ENCODE data around the gene OR5B21. TPM values are rescaled to one million over a fixed set of nuclear protein-coding genes. Genes with fewer than 3 reads are reported as not detected.

The OR5B21 gene
- total and polyA plus RNA-seq, 3 experiments from 2014 or later = 0.42 to 0.55 TPM; not detected in 1

DNA sequence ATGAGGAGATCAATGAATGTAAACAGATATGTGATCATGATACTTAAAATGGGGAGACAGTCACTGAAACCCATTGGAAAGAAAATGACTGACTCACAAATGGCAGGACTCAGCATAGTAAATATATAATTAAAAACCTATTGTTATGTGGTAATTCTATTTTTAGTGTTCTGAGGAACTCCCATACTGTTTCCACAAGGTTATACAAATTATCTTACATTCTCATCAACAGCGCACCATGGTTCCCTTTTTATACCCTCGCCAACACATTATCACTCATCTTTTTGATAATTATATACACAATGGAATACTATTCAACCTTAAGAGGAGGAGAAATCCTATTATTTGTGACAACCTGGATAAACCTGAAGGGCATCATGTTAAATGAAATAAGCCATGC lies 17.1 kb downstream of the OR5B21 start:
- POLR2A ChIA-PET = no interaction called here
- Histone ChIP-seq H3K27ac (ENCODE audit: low read depth, low read length) (no peak overlapping the region), H3K27me3 (ENCODE audit: insufficient read depth, low read length, poor library complexity, severe bottlenecking) (no peaks in the 10 kb centered on the region), H3K4me3 (ENCODE audit: low read length) (no peak overlapping the region), H3K9me3 (ENCODE audit: low read length) (no peaks in the 10 kb centered on the region), H3K4me1 (ENCODE audit: insufficient read depth, low read length) (no peaks in the 10 kb centered on the region), H3K36me3 (ENCODE audit: insufficient read depth, low read length) (no peaks in the 10 kb centered on the region)
- Mint-ChIP-seq H3K4me3 (no peak overlapping the region), H3K9me3 (no peaks in the 10 kb centered on the region), H3K4me1 (peaks cover 0 to 7% (median 0%) of the 10 kb centered on the region in 3 donors), H3K27ac (no peak overlapping the region), H3K36me3 (peaks cover 0 to 1% (median 0%) of the 10 kb centered on the region in 3 donors), H3K27me3 (no peaks in the 10 kb centered on the region)
- CTCF ChIA-PET = no interaction called here
- DNase-seq = no peak

DNA sequence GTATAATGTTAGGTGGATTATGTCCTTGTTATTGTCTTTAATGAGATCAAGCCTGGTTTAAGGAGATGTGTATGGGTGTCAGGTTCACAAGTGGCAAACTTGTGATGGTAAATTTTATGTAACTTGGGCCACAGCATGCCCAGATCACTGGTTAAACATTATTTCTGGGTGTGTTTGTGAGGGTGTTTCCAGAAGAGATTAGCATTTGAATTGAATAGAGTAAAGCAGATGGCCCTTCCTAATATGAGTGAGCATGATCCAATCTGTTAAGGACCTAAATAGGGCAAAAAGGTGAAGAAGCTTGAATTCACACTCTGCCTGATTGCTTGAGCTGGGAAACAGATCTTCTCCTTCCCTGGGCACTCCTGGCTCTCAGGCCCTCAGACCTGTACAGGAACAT lies 20.7 kb downstream of the OR5B21 start:
- Histone ChIP-seq H3K9me3 (ENCODE audit: low read length) (no peaks in the 10 kb centered on the region), H3K27ac (ENCODE audit: low read depth, low read length) (no peak overlapping the region), H3K4me3 (ENCODE audit: low read length) (no peak overlapping the region), H3K4me1 (ENCODE audit: insufficient read depth, low read length) (no peaks in the 10 kb centered on the region), H3K36me3 (ENCODE audit: insufficient read depth, low read length) (no peaks in the 10 kb centered on the region), H3K27me3 (ENCODE audit: insufficient read depth, low read length, poor library complexity, severe bottlenecking) (no peaks in the 10 kb centered on the region)
- ChIA-PET CTCF (no interaction called here), POLR2A (no interaction called here)
- H3K36me3 Mint-ChIP-seq = no peaks in the 10 kb centered on the region
- no peaks in the 10 kb centered on the region for H3K9me3 Mint-ChIP-seq
- H3K27ac Mint-ChIP-seq = peak overlapping the region in 1 of 8 donors; percentile 4
- peaks cover 0 to 5% of the 10 kb centered on the region in 2 donors for H3K27me3 Mint-ChIP-seq
- no peak for DNase-seq
- H3K4me3 Mint-ChIP-seq = no peak overlapping the region
- H3K4me1 Mint-ChIP-seq = no peaks in the 10 kb centered on the region

DNA sequence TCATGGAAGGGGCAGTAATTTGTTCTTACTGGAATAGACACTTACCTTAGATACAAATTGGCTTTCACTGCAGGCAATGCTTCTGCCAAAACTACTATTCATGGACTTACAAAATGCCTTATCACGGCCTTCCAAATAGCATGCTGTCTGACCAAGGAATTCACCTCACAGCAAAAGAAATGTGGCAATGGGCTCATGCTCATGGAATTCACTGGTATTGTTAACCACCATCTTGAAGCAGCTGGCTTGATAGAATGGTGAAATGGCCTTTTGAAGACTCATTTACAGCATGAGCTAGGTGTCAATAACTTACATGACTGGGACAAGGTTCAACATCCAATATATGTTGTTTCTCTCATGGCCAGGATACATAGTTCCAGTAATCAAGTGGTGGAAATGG lies 21.9 kb downstream of the OR5B21 start:
- Mint-ChIP-seq H3K36me3 (no peaks in the 10 kb centered on the region), H3K9me3 (no peaks in the 10 kb centered on the region), H3K4me1 (no peaks in the 10 kb centered on the region), H3K27me3 (peaks cover 0 to 5% of the 10 kb centered on the region in 2 donors), H3K4me3 (no peak overlapping the region), H3K27ac (no peak overlapping the region)
- Histone ChIP-seq H3K4me1 (ENCODE audit: insufficient read depth, low read length) (no peaks in the 10 kb centered on the region), H3K27ac (ENCODE audit: low read depth, low read length) (no peak overlapping the region), H3K9me3 (ENCODE audit: low read length) (no peaks in the 10 kb centered on the region), H3K4me3 (ENCODE audit: low read length) (no peak overlapping the region), H3K27me3 (ENCODE audit: insufficient read depth, low read length, poor library complexity, severe bottlenecking) (no peaks in the 10 kb centered on the region), H3K36me3 (ENCODE audit: insufficient read depth, low read length) (no peaks in the 10 kb centered on the region)
- DNase-seq = no peak
- ChIA-PET CTCF (no interaction called here), POLR2A (no interaction called here)

DNA sequence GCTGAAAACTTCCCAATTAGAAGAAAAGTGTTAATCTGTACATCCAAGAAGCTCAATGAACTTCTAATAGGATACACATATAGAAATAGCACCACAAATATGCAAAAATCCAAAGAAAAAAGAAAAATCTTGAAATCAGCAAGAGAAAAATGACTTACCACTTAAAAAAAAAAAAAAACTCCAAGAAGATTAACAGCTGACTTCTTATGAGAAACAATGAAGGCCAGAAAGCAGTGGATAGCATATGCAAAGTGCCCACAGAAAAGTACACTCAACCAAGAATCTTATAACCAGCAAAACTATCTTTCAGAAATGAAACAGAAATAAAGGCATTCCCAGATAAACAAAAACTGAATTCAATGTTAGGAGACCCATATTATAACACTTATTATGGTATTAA lies 36.0 kb downstream of the OR5B21 start:
- Histone ChIP-seq H3K4me3 (ENCODE audit: low read length) (no peak overlapping the region), H3K4me1 (ENCODE audit: insufficient read depth, low read length) (no peaks in the 10 kb centered on the region), H3K36me3 (ENCODE audit: insufficient read depth, low read length) (no peaks in the 10 kb centered on the region), H3K27me3 (ENCODE audit: insufficient read depth, low read length, poor library complexity, severe bottlenecking) (no peaks in the 10 kb centered on the region), H3K9me3 (ENCODE audit: low read length) (peaks cover 12% of the 10 kb centered on the region), H3K27ac (ENCODE audit: low read depth, low read length) (no peak overlapping the region)
- Mint-ChIP-seq H3K36me3 (peaks cover 0 to 33% (median 2%) of the 10 kb centered on the region in 3 donors), H3K27ac (no peak overlapping the region), H3K4me3 (no peak overlapping the region), H3K27me3 (peaks cover 12 to 20% of the 10 kb centered on the region in 2 donors), H3K4me1 (no peaks in the 10 kb centered on the region), H3K9me3 (peaks cover 26 to 44% (median 40%) of the 10 kb centered on the region in 5 donors)
- CTCF ChIA-PET = no interaction called here
- no peak for DNase-seq
- POLR2A ChIA-PET = no interaction called here

DNA sequence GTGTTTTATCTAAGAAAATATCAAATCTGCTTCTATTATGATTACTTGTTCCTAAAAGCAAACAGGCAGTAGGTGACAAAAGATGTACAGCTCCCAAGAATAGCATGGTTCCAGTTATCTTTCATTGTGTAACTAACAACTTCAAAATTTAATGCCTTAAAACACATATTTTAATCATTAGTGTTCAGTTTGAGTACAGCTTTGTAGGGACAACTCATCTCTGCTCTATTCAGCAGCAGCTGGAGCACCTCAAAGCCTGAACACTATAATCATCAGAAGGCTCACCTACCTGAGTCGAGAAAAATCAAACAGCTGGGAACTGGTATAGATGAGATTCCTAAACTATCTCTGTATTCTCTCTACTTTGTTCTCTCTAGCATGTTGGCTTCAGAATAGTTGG lies 41.6 kb downstream of the OR5B21 start:
- peaks cover 4 to 5% of the 10 kb centered on the region in 2 donors for H3K27me3 Mint-ChIP-seq
- Histone ChIP-seq H3K27me3 (ENCODE audit: insufficient read depth, low read length, poor library complexity, severe bottlenecking) (no peaks in the 10 kb centered on the region), H3K36me3 (ENCODE audit: insufficient read depth, low read length) (no peaks in the 10 kb centered on the region), H3K4me3 (ENCODE audit: low read length) (no peak overlapping the region), H3K27ac (ENCODE audit: low read depth, low read length) (no peak overlapping the region), H3K9me3 (ENCODE audit: low read length) (peaks cover 6% of the 10 kb centered on the region), H3K4me1 (ENCODE audit: insufficient read depth, low read length) (no peaks in the 10 kb centered on the region)
- H3K27ac Mint-ChIP-seq = no peak overlapping the region
- peaks cover 7 to 17% (median 10%) of the 10 kb centered on the region in 5 donors for H3K9me3 Mint-ChIP-seq
- no peaks in the 10 kb centered on the region for H3K4me1 Mint-ChIP-seq
- ChIA-PET POLR2A (no interaction called here), CTCF (no interaction called here)
- peaks cover 0 to 5% (median 0%) of the 10 kb centered on the region in 3 donors for H3K36me3 Mint-ChIP-seq
- no peak overlapping the region for H3K4me3 Mint-ChIP-seq
- no peak for DNase-seq

DNA sequence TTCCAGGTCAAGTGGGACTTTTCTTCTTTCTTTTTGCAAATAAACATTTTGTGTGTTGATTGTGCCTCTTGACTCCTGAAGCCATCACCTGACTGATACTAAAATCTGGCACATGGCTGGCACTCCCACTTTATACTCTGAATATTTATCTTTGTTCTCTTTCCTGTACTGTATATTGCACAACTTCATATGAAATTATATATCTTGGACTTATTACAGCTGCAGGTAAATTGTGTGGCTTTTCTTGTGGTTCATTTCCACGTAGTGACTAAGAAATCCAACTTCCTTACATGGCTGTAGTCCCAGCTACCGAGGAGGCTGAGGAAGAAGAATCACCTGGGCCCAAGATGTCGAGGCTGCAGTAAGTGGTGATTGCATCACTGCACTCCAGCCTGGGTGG lies 42.2 kb downstream of the OR5B21 start:
- POLR2A ChIA-PET = no interaction called here
- Histone ChIP-seq H3K27ac (ENCODE audit: low read depth, low read length) (no peak overlapping the region), H3K27me3 (ENCODE audit: insufficient read depth, low read length, poor library complexity, severe bottlenecking) (no peaks in the 10 kb centered on the region), H3K4me3 (ENCODE audit: low read length) (no peak overlapping the region), H3K4me1 (ENCODE audit: insufficient read depth, low read length) (no peaks in the 10 kb centered on the region), H3K9me3 (ENCODE audit: low read length) (peaks cover 3% of the 10 kb centered on the region), H3K36me3 (ENCODE audit: insufficient read depth, low read length) (no peaks in the 10 kb centered on the region)
- Mint-ChIP-seq H3K4me1 (no peaks in the 10 kb centered on the region), H3K36me3 (peaks cover 0 to 5% (median 0%) of the 10 kb centered on the region in 3 donors), H3K27me3 (peaks cover 4 to 5% of the 10 kb centered on the region in 2 donors), H3K9me3 (peaks cover 6 to 13% (median 8%) of the 10 kb centered on the region in 5 donors), H3K4me3 (no peak overlapping the region), H3K27ac (no peak overlapping the region)
- CTCF ChIA-PET = no interaction called here
- DNase-seq = no peak

Other genes with a start within 250 kb of the OR5B21 start
- not detected for gene OR10W1, start 239.8 kb downstream of the OR5B21 start, total RNA-seq
- not detected for gene OR10W1, start 239.8 kb downstream of the OR5B21 start, polyA plus RNA-seq
- gene OR5B17, start 149.0 kb downstream of the OR5B21 start, total RNA-seq = not detected
- gene OR5B17, start 149.0 kb downstream of the OR5B21 start, polyA plus RNA-seq = not detected
- not detected for gene OR5B3, start 101.2 kb downstream of the OR5B21 start, total RNA-seq
- not detected for gene OR5B3, start 101.2 kb downstream of the OR5B21 start, polyA plus RNA-seq
- not detected for gene OR5B2, start 80.0 kb downstream of the OR5B21 start, total RNA-seq
- not detected for gene OR5B2, start 80.0 kb downstream of the OR5B21 start, polyA plus RNA-seq
- gene OR5B12, start 65.9 kb downstream of the OR5B21 start, total RNA-seq = under 1 TPM in 1 of 2 experiments, not detected in 1; 0.20 TPM
- gene OR5B12, start 65.9 kb downstream of the OR5B21 start, polyA plus RNA-seq = not detected
- 100 to 1,000 TPM; 168 to 175 TPM for gene LPXN, start 67.8 kb upstream of the OR5B21 start, total RNA-seq
- 264 TPM for gene LPXN, start 67.8 kb upstream of the OR5B21 start, polyA plus RNA-seq
- gene ZFP91, start 71.0 kb upstream of the OR5B21 start, total RNA-seq = 10 to 100 TPM; 61.0 to 61.7 TPM
- 6.9 TPM for gene ZFP91, start 71.0 kb upstream of the OR5B21 start, polyA plus RNA-seq
- gene CNTF, start 114.6 kb upstream of the OR5B21 start, total RNA-seq = 1 to 10 TPM; 2.9 to 3.4 TPM
- not detected for gene CNTF, start 114.6 kb upstream of the OR5B21 start, polyA plus RNA-seq
- not detected for gene GLYAT, start 223.8 kb upstream of the OR5B21 start, total RNA-seq
- not detected for gene GLYAT, start 223.8 kb upstream of the OR5B21 start, polyA plus RNA-seq

Data from CD8-positive, alpha-beta memory T cell (primary cell).